ENCODE results near the gene PSME1. TPM values are rescaled to one million over a fixed set of nuclear protein-coding genes. Genes with fewer than 3 reads are reported as not detected.

Gene PSME1
- total and polyA plus RNA-seq, 10 of the 15 experiments (the other 5 are each of a cell fraction or from before 2014, with no cell fraction given): 250 to 1,378 (median 412) TPM

DNA sequence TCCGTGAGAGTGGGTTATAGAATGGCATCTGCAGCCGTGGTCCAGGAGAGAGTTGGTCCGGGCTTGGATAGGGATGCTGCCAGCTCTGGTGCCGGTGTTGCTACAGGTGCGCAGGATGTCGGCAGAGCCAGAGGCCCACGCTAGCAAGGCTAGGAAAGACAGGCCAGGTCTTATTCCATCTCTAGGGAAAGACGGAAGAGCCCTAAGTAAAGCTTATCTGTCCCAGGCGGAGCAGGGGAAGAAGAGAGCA, 485 bp upstream of the PSME1 start (continued):
- TF ChIP-seq, protein P1, sequence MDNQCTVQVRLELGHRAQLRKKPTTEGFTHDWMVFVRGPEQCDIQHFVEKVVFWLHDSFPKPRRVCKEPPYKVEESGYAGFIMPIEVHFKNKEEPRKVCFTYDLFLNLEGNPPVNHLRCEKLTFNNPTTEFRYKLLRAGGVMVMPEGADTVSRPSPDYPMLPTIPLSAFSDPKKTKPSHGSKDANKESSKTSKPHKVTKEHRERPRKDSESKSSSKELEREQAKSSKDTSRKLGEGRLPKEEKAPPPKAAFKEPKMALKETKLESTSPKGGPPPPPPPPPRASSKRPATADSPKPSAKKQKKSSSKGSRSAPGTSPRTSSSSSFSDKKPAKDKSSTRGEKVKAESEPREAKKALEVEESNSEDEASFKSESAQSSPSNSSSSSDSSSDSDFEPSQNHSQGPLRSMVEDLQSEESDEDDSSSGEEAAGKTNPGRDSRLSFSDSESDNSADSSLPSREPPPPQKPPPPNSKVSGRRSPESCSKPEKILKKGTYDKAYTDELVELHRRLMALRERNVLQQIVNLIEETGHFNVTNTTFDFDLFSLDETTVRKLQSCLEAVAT (IDR thresholded peaks at IDR 0.05): 0 out of 2 replicates have a peak, but pooled peaks have one; percentile 44

DNA sequence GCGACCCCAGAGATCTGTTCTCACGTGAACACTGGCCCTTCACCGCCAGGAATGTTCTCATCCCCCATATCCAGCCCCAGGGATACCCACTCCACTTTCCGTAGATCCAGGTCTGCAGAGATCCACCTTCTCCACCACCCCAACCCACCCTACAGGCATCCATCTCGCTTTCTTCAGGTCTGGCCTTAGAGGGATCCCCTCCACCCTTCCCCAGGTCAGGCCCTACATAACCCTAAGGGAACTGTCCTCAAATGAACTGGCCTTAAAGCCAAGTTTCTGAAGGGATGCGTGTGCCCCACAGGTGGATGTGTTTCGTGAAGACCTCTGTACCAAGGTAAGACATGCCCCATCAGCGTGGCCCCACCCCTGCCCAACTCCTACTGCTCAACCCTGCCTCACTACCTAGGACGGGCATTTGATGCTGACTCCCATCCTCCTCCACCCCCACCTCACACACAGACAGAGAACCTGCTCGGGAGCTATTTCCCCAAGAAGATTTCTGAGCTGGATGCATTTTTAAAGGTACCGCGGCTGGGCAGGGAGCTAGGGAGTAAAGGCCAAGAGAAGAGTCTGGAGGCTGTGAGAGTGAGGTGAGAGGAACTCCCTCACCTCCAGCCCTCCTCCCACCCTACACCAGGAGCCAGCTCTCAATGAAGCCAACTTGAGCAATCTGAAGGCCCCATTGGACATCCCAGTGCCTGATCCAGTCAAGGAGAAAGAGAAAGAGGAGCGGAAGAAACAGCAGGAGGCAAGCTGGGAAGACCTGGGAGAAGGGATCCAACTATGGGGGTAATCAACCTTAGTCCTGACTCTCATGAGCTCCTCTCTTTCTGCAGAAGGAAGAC, 912 bp downstream of the PSME1 start:
- H3K4me3 ChIP-seq: peak overlapping the region; percentile 99
- ChIA-PET SMC1A (ENCODE audit: uncharacterized antibody, unreplicated experiment) (interaction anchor here (0.8 to 7.7 kb wide), 9 partner anchors 8 to 171 kb away, joined by 3 to 70 read pairs (median 18); partner anchors contain the start of genes CIDEB, DCAF11, IRF9 and NRL), CTCF (interaction anchor here (0.6 to 4.9 kb wide), 11 partner anchors 9 to 171 kb away, joined by 3 to 39 read pairs (median 5); partner anchors contain the start of genes CIDEB, DCAF11, IRF9 and NRL), RAD21 (ENCODE audit: unreplicated experiment) (interaction anchor here (0.8 to 6.8 kb wide), 11 partner anchors 10 to 106 kb away, joined by 3 to 69 read pairs (median 9); partner anchors contain the start of genes DCAF11, IPO4, IRF9 and NRL), POLR2A (interaction anchor here (0.6 to 11.6 kb wide), 12 partner anchors 7 to 94 kb away, joined by 3 to 276 read pairs (median 9); partner anchors contain the start of genes DCAF11, IRF9, NRL and PSME2)
- peaks cover 40% of the 10 kb centered on the region for H3K4me1 ChIP-seq (ENCODE audit: control insufficient read depth, insufficient read depth, low read length)
- H4K20me1 ChIP-seq (ENCODE audit: control insufficient read depth, insufficient read depth): no peaks in the 10 kb centered on the region
- H3K79me2 ChIP-seq (ENCODE audit: control insufficient read depth, insufficient read depth, low read length): peaks cover 55% of the 10 kb centered on the region
- H3K9me3 ChIP-seq (replicated peaks; ENCODE audit: control insufficient read depth, insufficient read depth, low read length): no peaks in the 10 kb centered on the region
- ATAC-seq (no peak), FAIRE-seq (no peak), DNase-seq (ENCODE audit: low read depth, low spot score) (no peak)
- WGBS (ENCODE audit: insufficient coverage, insufficient replicate concordance, low lambda C conversion rate, missing lambda C conversion rate): 17% methylated on average over 13 of the region's 13 CpGs
- H3K36me3 ChIP-seq (ENCODE audit: control insufficient read depth in 2 of 2, insufficient read depth in 2 of 2, low read length in 1 of 2): peaks cover 9 to 12% of the 10 kb centered on the region in 2 experiments; a peak in 3 of 4 replicates
- in situ Hi-C loops (cut with MboI) (no loop called here), intact Hi-C loops (cut with micrococcal nuclease; ENCODE audit: unreplicated experiment) (no loop called here)
- BruUV-seq (replicated peaks): no TSS peak
- H2AFZ ChIP-seq (ENCODE audit: control insufficient read depth, low read depth, low read length): no peak overlapping the region
- peak overlapping the region; percentile 81 for H3K4me2 ChIP-seq (ENCODE audit: control insufficient read depth, insufficient read depth)
- H3K27ac ChIP-seq (ENCODE audit: control insufficient read depth, insufficient read depth): peak overlapping the region; percentile 95
- H3K27me3 ChIP-seq (replicated peaks in 1 of 2; ENCODE audit: control insufficient read depth in 2 of 2, insufficient read depth in 2 of 2, low read length in 1 of 2): no peaks in the 10 kb centered on the region
- H3K9ac ChIP-seq (ENCODE audit: control insufficient read depth, insufficient read depth, low read length): peak overlapping the region; percentile 96
- no peak for TF ChIP-seq BCL11A (IDR thresholded peaks at IDR 0.05; ENCODE audit: low read depth, low read length)
- no peak for TF ChIP-seq MTA2 (IDR thresholded peaks at IDR 0.05; ENCODE audit: low read depth)
- TF ChIP-seq ZNF622 (IDR thresholded peaks at IDR 0.05): no peak
- TF ChIP-seq, protein P2, sequence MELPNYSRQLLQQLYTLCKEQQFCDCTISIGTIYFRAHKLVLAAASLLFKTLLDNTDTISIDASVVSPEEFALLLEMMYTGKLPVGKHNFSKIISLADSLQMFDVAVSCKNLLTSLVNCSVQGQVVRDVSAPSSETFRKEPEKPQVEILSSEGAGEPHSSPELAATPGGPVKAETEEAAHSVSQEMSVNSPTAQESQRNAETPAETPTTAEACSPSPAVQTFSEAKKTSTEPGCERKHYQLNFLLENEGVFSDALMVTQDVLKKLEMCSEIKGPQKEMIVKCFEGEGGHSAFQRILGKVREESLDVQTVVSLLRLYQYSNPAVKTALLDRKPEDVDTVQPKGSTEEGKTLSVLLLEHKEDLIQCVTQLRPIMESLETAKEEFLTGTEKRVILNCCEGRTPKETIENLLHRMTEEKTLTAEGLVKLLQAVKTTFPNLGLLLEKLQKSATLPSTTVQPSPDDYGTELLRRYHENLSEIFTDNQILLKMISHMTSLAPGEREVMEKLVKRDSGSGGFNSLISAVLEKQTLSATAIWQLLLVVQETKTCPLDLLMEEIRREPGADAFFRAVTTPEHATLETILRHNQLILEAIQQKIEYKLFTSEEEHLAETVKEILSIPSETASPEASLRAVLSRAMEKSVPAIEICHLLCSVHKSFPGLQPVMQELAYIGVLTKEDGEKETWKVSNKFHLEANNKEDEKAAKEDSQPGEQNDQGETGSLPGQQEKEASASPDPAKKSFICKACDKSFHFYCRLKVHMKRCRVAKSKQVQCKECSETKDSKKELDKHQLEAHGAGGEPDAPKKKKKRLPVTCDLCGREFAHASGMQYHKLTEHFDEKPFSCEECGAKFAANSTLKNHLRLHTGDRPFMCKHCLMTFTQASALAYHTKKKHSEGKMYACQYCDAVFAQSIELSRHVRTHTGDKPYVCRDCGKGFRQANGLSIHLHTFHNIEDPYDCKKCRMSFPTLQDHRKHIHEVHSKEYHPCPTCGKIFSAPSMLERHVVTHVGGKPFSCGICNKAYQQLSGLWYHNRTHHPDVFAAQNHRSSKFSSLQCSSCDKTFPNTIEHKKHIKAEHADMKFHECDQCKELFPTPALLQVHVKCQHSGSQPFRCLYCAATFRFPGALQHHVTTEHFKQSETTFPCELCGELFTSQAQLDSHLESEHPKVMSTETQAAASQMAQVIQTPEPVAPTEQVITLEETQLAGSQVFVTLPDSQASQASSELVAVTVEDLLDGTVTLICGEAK (IDR thresholded peaks at IDR 0.05; ENCODE audit: borderline replicate concordance): no peak
- no peak for TF ChIP-seq SUZ12 (IDR thresholded peaks at IDR 0.05; ENCODE audit: unreplicated experiment)
- TF ChIP-seq EP300 (IDR thresholded peaks at IDR 0.05; ENCODE audit: borderline replicate concordance in 1 of 2, control insufficient read depth in 1 of 2, low read depth in 2 of 2, low read length in 2 of 2): no peak
- no peak for TF ChIP-seq CEBPB (IDR thresholded peaks at IDR 0.05; ENCODE audit: borderline replicate concordance in 1 of 2, low read depth in 2 of 2, low read length in 2 of 2)
- no peak for TF ChIP-seq ZNF207 (IDR thresholded peaks at IDR 0.05; ENCODE audit: borderline replicate concordance)
- no peak for TF ChIP-seq SP1 (IDR thresholded peaks at IDR 0.05; ENCODE audit: low read depth, low read length)
- TF ChIP-seq, protein P3, sequence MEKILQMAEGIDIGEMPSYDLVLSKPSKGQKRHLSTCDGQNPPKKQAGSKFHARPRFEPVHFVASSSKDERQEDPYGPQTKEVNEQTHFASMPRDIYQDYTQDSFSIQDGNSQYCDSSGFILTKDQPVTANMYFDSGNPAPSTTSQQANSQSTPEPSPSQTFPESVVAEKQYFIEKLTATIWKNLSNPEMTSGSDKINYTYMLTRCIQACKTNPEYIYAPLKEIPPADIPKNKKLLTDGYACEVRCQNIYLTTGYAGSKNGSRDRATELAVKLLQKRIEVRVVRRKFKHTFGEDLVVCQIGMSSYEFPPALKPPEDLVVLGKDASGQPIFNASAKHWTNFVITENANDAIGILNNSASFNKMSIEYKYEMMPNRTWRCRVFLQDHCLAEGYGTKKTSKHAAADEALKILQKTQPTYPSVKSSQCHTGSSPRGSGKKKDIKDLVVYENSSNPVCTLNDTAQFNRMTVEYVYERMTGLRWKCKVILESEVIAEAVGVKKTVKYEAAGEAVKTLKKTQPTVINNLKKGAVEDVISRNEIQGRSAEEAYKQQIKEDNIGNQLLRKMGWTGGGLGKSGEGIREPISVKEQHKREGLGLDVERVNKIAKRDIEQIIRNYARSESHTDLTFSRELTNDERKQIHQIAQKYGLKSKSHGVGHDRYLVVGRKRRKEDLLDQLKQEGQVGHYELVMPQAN (conservative IDR thresholded peaks at IDR 0.05): no peak
